Heart right ventricle (tissue), 16 donors: ENCODE measurements around the gene CNNM2. TPM values are rescaled to one million over a fixed set of nuclear protein-coding genes. Genes with fewer than 3 reads are reported as not detected.

Source experiments
- ATAC-seq, 8 donors: fragments of 200-7000 bp; cut with Tn5 transposase; one replicate each; pipeline ENCODE4 v1.9.1; 2020; ENCODE audit warnings: mild to moderate bottlenecking in 8 of 8, moderate library complexity in 8 of 8, moderate number of reproducible peaks in 1 of 8
- DNase-seq, 2 donors: peaks; one replicate each; pipeline ENCODE4 v3.0.0-alpha.2; 2020
- H3K27ac ChIP-seq, 10 donors: fragments of 200-600 bp; sonication (generic) in 2 of 10; one replicate each; pipeline versions ENCODE4 v1.5.0 to v1.8.0; 2020 to 2022; ENCODE audit warnings: mild to moderate bottlenecking in 3 of 10
- H3K27me3 ChIP-seq, 7 donors: fragments of 200-600 bp; one replicate each; pipeline ENCODE4 v1.8.0; 2021 to 2022; ENCODE audit warnings: mild to moderate bottlenecking in 2 of 7
- H3K36me3 ChIP-seq, 9 donors: fragments of 200-600 bp; sonication (generic) in 1 of 9; one replicate each; pipeline versions ENCODE4 v1.5.0 to v1.8.0; 2020 to 2022; ENCODE audit warnings: mild to moderate bottlenecking in 2 of 9
- H3K4me1 ChIP-seq, 9 donors: fragments of 200-600 bp; sonication (generic) in 1 of 9; one replicate each; pipeline versions ENCODE4 v1.5.0 to v1.8.0; 2020 to 2022; ENCODE audit warnings: mild to moderate bottlenecking in 4 of 9
- H3K4me3 ChIP-seq, 10 donors: fragments of 200-600 bp; sonication (generic) in 2 of 10; one replicate each; pipeline versions ENCODE4 v1.5.0 to v1.8.0; 2020 to 2022; ENCODE audit warnings: mild to moderate bottlenecking in 7 of 10, moderate library complexity in 2 of 10
- H3K9me3 ChIP-seq, 11 donors: fragments of 200-600 bp in 10 of 11; sonication (generic) in 2 of 11; one replicate each; pipeline versions ENCODE4 v1.5.0 to v1.8.0; 2013 to 2022; ENCODE audit warnings: mild to moderate bottlenecking in 2 of 11, control low read depth in 1 of 11, moderate library complexity in 1 of 11
- CTCF ChIP-seq, 9 donors: fragments of 200-600 bp; sonication (generic) in 2 of 9; IDR thresholded peaks; one replicate each; pipeline versions ENCODE4 v1.5.0 to v1.8.0; 2021 to 2022; ENCODE audit warnings: antibody characterized with exemption in 9 of 9, mild to moderate bottlenecking in 5 of 9, moderate library complexity in 1 of 9
- WGBS, 2 donors: extraction: QIAGEN DNeasy Blood & Tissue Kit; methylation state at CpG; one replicate each; pipeline ENCODE4 v1.1.7; 2013; ENCODE audit warnings: inconsistent platforms in 1 of 2; 5-methylcytosine and 5-hydroxymethylcytosine counted together
- intact Hi-C, 10 donors: fragments of 100-400 bp; cut with DNase I; formaldehyde crosslinking; loops; one replicate each; pipeline versions ENCODE4 v1.11.1 to v1.14.2; 2022
- polyA plus RNA-seq, 2 donors: library from polyadenylated mRNA; stranded (reverse); fragments of 200-250 nt; gene quantifications; one replicate each; pipeline ENCODE4 v1.2.3, GENCODE V29; 2013
- total RNA-seq, 10 donors: library from RNA; stranded (reverse); fragmentation: NEBNext Ultra II Directional in 3 of 10; extraction: Animal tissue kit (Norgen Biotek cat#: 25700) in 3 of 10; gene quantifications; one replicate each; pipeline versions ENCODE4 v1.2.1 to v1.2.4, GENCODE V29; 2021 to 2023
- donor health status: Arrhythmogenic right ventricular cardiomyopathy.
- donor health status: ischemic (EF 13 %, LVEDD 7.1; RV severe dilation, severe dysfunction).
- donor health status: healthy with polysubstance abuse.
- donor health status: DM: no; HTN: yes; CAD: no.
- donor health status: DM: no; HTN: no; CAD: no.
- donor health status: ischemic (EF 25% LVEDD 6.9; RV normal size, moderate dysfunction).
- donor health status: ischemic (EF 25% LVEDD 5.7; RV mildly dilated, moderate dysfunction).
- donor health status: healthy.
- donor health status: DM: yes; HTN: yes; CAD: no.
- donor health status: Ischemic cardiomyopathy.
- donor health status: ischemic (EF 35%, LVEDD 5.7; RV mildly dilated, moderate dysfunction).
- donor health status: nonischemic (EF 11% LVEDD 7.7; RV severe dilation, severe dysfunction).
- donor health status: DM: yes; HTN: yes; CAD: no.
- donor health status: PGD.
- donor health status: ischemic (EF 29% LVEDD 5.4; RV normal size, mild dysfunction).
- donor health status: nonischemic (EF 23%, LVEDD 6.1; RV moderate dilation, normal function).

The CNNM2 gene
- total and polyA plus RNA-seq, 12 donors, result 1.3 to 5.3 (median 3.9) TPM

- no peak for TF ChIP-seq CTCF (IDR thresholded peaks at IDR 0.05)
- 76 to 86% methylated on average over 5 of the region's 5 CpGs for WGBS, 2 donors
- H3K4me3 ChIP-seq, result no peak overlapping the region
- peak overlapping the region in 2 of 10 donors; percentile 2 to 16 for H3K27ac ChIP-seq
- no peaks in the 10 kb centered on the region for H3K36me3 ChIP-seq
- H3K9me3 ChIP-seq, result no peaks in the 10 kb centered on the region
- ATAC-seq, result no peak
- intact Hi-C loops, result no loop called here
- DNase-seq, result no peak
- H3K4me1 ChIP-seq, result peaks cover 0 to 55% (median 29%) of the 10 kb centered on the region in 9 donors
- H3K27me3 ChIP-seq, result no peaks in the 10 kb centered on the region
These were observed 124.0 kb downstream of the CNNM2 start for GRCh38 chr10:103042129-103042528.

GRCh38 chr10:103042908-103043307 is 124.8 kb downstream of the CNNM2 start:
- no peak overlapping the region for H3K4me3 ChIP-seq
- 93% methylated on average over 7 of the region's 7 CpGs for WGBS, 2 donors
- intact Hi-C loops, result no loop called here
- peaks cover 0 to 55% (median 29%) of the 10 kb centered on the region in 9 donors for H3K4me1 ChIP-seq
- ATAC-seq, result no peak
- no peaks in the 10 kb centered on the region for H3K9me3 ChIP-seq
- H3K36me3 ChIP-seq, result no peaks in the 10 kb centered on the region
- H3K27ac ChIP-seq, result peak overlapping the region in 1 of 10 donors; percentile 16
- no peaks in the 10 kb centered on the region for H3K27me3 ChIP-seq
- DNase-seq, result no peak
- no peak for TF ChIP-seq CTCF (IDR thresholded peaks at IDR 0.05)

DNA sequence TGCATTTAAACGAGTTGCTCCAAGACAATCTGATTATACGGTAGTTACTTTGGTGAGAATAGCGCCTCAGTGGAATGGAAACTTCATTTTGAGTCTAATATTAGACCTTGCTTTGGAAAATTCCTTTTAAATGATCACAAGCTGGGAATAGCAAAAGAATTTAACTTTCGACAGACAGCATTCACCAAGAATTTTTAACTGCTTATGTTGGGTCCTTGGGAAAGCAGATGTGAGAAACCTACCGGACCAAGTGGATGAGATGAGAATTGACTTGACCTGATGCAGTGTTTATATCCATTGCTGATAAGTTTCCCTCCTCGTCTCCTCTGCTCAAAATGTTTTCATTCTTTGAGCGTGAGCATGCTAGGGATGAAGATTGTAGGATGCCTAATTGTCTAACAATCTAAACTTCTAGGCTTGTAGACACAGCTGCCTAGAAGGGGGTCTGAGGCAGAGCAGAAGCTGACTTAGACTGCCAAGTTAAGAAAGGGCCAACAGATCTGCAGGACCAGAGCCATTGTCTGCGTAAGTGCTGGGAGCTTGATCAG is 126.9 kb downstream of the CNNM2 start:
- peak overlapping the region in 5 of 10 donors; percentile 2 to 65 (median 40) for H3K27ac ChIP-seq
- 50% methylated on average over 8 of the region's 8 CpGs for WGBS, 2 donors
- H3K27me3 ChIP-seq, result no peaks in the 10 kb centered on the region
- DNase-seq (no peak), ATAC-seq (peak in 6 of 8 donors; percentile 24 to 65 (median 50))
- intact Hi-C loops, result no loop called here
- H3K4me1 ChIP-seq, result peaks cover 0 to 43% (median 29%) of the 10 kb centered on the region in 9 donors
- H3K36me3 ChIP-seq, result peaks cover 0 to 7% (median 0%) of the 10 kb centered on the region in 9 donors
- TF ChIP-seq CTCF (IDR thresholded peaks at IDR 0.05), result no peak
- H3K4me3 ChIP-seq, result no peak overlapping the region
- no peaks in the 10 kb centered on the region for H3K9me3 ChIP-seq

DNA sequence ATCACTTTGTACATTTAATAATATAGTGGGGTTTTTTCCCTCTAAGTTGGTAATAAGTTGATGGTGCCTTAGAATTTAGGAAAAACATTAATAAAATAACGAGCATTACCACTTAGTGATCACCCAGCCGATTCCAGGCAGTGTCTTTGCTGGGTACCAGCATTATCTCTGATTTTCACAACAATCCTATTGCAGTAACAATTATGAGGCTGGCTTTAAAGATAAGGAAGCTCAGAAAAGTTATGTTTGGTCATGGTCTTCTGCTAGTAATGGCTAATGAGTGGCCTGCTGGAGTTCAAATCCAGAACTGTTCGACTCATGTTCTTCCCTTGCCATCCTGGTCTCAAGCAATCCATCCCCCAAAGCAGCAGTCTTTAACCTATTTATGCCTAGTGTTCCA is 127.9 kb downstream of the CNNM2 start:
- Histone ChIP-seq H3K9me3 (no peaks in the 10 kb centered on the region), H3K4me3 (no peak overlapping the region), H3K27ac (peak overlapping the region in 2 of 10 donors; percentile 61 to 65), H3K36me3 (peaks cover 0 to 12% (median 0%) of the 10 kb centered on the region in 9 donors), H3K4me1 (peaks cover 0 to 42% (median 29%) of the 10 kb centered on the region in 9 donors), H3K27me3 (no peaks in the 10 kb centered on the region)
- TF ChIP-seq CTCF (IDR thresholded peaks at IDR 0.05), result no peak
- 93% methylated on average over 3 of the region's 3 CpGs for WGBS, 2 donors
- no peak for ATAC-seq
- DNase-seq, result no peak
- intact Hi-C loops, result no loop called here
